Lung (tissue), 12 donors: Measurements from ENCODE around the gene CNOT2. TPM values are rescaled to one million over a fixed set of nuclear protein-coding genes. Genes with fewer than 3 reads are reported as not detected.

Experiments used
- ATAC-seq: fragments of 200-7000 bp; cut with Tn5 transposase; one replicate; pipeline ENCODE4 v1.9.1; 2020; ENCODE audit warnings: moderate number of reproducible peaks; ENCODE audit not compliant: insufficient read depth, low FRiP score
- DNase-seq, 3 donors: peaks; one replicate each; pipeline ENCODE4 v3.0.0-alpha.2; 2013 to 2017
- H3K27ac ChIP-seq, 2 donors: one replicate each; pipeline ENCODE4 v1.5.1; 2013; ENCODE audit warnings: mild to moderate bottlenecking in 2 of 2, moderate library complexity in 2 of 2, control low read depth in 1 of 2, inconsistent platforms in 1 of 2, low read depth in 1 of 2, low read length in 1 of 2
- H3K27me3 ChIP-seq, 3 donors: one replicate each; pipeline ENCODE4 v1.5.1; 2013; ENCODE audit warnings: low read length in 2 of 3; ENCODE audit not compliant: control insufficient read depth in 3 of 3, insufficient read depth in 3 of 3
- H3K36me3 ChIP-seq, 4 donors: one replicate each; pipeline ENCODE4 v1.5.1; 2013; ENCODE audit warnings: low read length in 4 of 4, mild to moderate bottlenecking in 1 of 4, moderate library complexity in 1 of 4; ENCODE audit not compliant: control insufficient read depth in 4 of 4, insufficient read depth in 4 of 4
- H3K4me1 ChIP-seq, 5 donors: one replicate each; pipeline ENCODE4 v1.5.1; 2013; ENCODE audit warnings: low read length in 5 of 5, mild to moderate bottlenecking in 2 of 5, moderate library complexity in 1 of 5; ENCODE audit not compliant: control insufficient read depth in 5 of 5, insufficient read depth in 5 of 5
- H3K4me3 ChIP-seq: one replicate; pipeline ENCODE4 v1.5.1; 2013; ENCODE audit warnings: mild to moderate bottlenecking, control low read depth, moderate library complexity
- H3K9ac ChIP-seq, 2 donors: one replicate each; pipeline ENCODE4 v1.5.1; 2013; ENCODE audit warnings: low read length in 2 of 2, control low read depth in 1 of 2; ENCODE audit not compliant: insufficient read depth in 1 of 2
- H3K9me3 ChIP-seq, 4 donors: one replicate each; pipeline ENCODE4 v1.5.1; 2013; ENCODE audit warnings: low read length in 3 of 4, mild to moderate bottlenecking in 1 of 4, moderate library complexity in 1 of 4; ENCODE audit not compliant: control insufficient read depth in 4 of 4, insufficient read depth in 3 of 4
- CTCF ChIP-seq: IDR thresholded peaks from 2 replicates; pipeline ENCODE4 v1.5.1; 2012; ENCODE audit warnings: mild to moderate bottlenecking; ENCODE audit errors: control extremely low read depth, extremely low read depth
- WGBS, 2 donors: extraction: QIAGEN DNeasy Blood & Tissue Kit; methylation state at CpG; one replicate each; pipeline ENCODE4 v1.1.7; 2013; 5-methylcytosine and 5-hydroxymethylcytosine counted together
- polyA plus RNA-seq, 2 donors: library from polyadenylated mRNA; stranded (reverse); fragments of 200-250 nt; gene quantifications; one replicate each; pipeline ENCODE4 v1.2.1, GENCODE V29; 2013
- total RNA-seq, 2 donors: library from RNA; depleted of rRNA in 1 of 2; stranded (reverse); fragments of >200 nt in 1 of 2; gene quantifications; one replicate each; pipeline ENCODE4 v1.2.1, GENCODE V29; 2014 to 2021
- donor health status: control.
- donor health status: control.
- donor health status: Bipolar disorder and iron deficiency.
- donor health status: healthy.
- donor health status: DM: yes; HTN: yes; CAD: no.

The CNOT2 gene
- total and polyA plus RNA-seq, 4 donors = 21.9 to 243 (median 40.3) TPM

- H3K36me3 ChIP-seq = peaks cover 2 to 12% (median 6%) of the 10 kb centered on the region in 4 donors
- H3K4me1 ChIP-seq = peaks cover 0 to 2% (median 0%) of the 10 kb centered on the region in 5 donors
- WGBS, 2 donors = 96 to 97% methylated on average over 4 of the region's 4 CpGs
- H3K9me3 ChIP-seq = no peaks in the 10 kb centered on the region
- no peak for TF ChIP-seq CTCF
- ATAC-seq = no peak
- no peak overlapping the region for H3K9ac ChIP-seq
- no peak overlapping the region for H3K27ac ChIP-seq
- no peak overlapping the region for H3K4me3 ChIP-seq
- no peak for DNase-seq
- no peaks in the 10 kb centered on the region for H3K27me3 ChIP-seq
Observed at GRCh38 chr12:70355972-70356371, 112.7 kb downstream of the CNOT2 start.

GRCh38 chr12:70359458-70360197 lies 116.4 kb downstream of the CNOT2 start:
- Histone ChIP-seq H3K9ac (no peak overlapping the region), H3K36me3 (peaks cover under 1 to 5% (median 2%) of the 10 kb centered on the region in 4 donors), H3K27me3 (peaks cover 0 to 17% (median 16%) of the 10 kb centered on the region in 3 donors), H3K4me3 (no peak overlapping the region), H3K27ac (no peak overlapping the region), H3K4me1 (peaks cover 0 to 2% (median 0%) of the 10 kb centered on the region in 5 donors), H3K9me3 (no peaks in the 10 kb centered on the region)
- ATAC-seq = no peak
- 95 to 98% methylated on average over 1 of the region's 1 CpG for WGBS, 2 donors
- no peak for TF ChIP-seq CTCF
- no peak for DNase-seq

- Histone ChIP-seq H3K27ac (no peak overlapping the region), H3K36me3 (peaks cover 0 to 4% (median 2%) of the 10 kb centered on the region in 4 donors), H3K27me3 (peaks cover 0 to 23% (median 22%) of the 10 kb centered on the region in 3 donors), H3K9me3 (no peaks in the 10 kb centered on the region), H3K4me1 (peaks cover 0 to 3% (median 2%) of the 10 kb centered on the region in 5 donors), H3K4me3 (no peak overlapping the region), H3K9ac (no peak overlapping the region)
- ATAC-seq (no peak), DNase-seq (no peak)
- TF ChIP-seq CTCF = no peak
Observed at GRCh38 chr12:70360218-70360617, 117.0 kb downstream of the CNOT2 start.
